Transverse colon (tissue), 4 donors: ENCODE measurements around the gene NUB1. TPM values are rescaled to one million over a fixed set of nuclear protein-coding genes. Genes with fewer than 3 reads are reported as not detected.

Source experiments
- DNase-seq: peaks from one replicate; pipeline ENCODE4 v3.0.0-alpha.2; 2019
- H3K27ac ChIP-seq, 4 donors: fragments of 200-600 bp; sonication (generic); 2 replicates each; pipeline ENCODE4 v1.5.1; 2016 to 2018; ENCODE audit warnings: inconsistent platforms in 4 of 4
- H3K27me3 ChIP-seq: fragments of 200-600 bp; sonication (generic); 2 replicates; pipeline ENCODE4 v1.5.1; 2017; ENCODE audit warnings: inconsistent platforms
- H3K36me3 ChIP-seq, 4 donors: fragments of 200-600 bp; sonication (generic); 2 replicates each; pipeline ENCODE4 v1.5.1; 2017 to 2019; ENCODE audit warnings: inconsistent platforms in 4 of 4
- H3K4me1 ChIP-seq, 4 donors: fragments of 200-600 bp; sonication (generic); 2 replicates each; pipeline ENCODE4 v1.5.1; 2017 to 2020; ENCODE audit warnings: inconsistent platforms in 4 of 4
- H3K4me3 ChIP-seq, 4 donors: fragments of 200-600 bp; sonication (generic); 1 replicate in 1 of 4; 2 replicates in 3 of 4; pipeline versions ENCODE4 v1.5.1 to v1.6.1; 2017 to 2019; ENCODE audit warnings: inconsistent platforms in 4 of 4
- H3K9me3 ChIP-seq, 2 donors: fragments of 200-600 bp; sonication (generic); 2 replicates each; pipeline ENCODE4 v1.5.1; 2017 to 2019; ENCODE audit warnings: inconsistent platforms in 2 of 2
- CTCF ChIP-seq, 5 experiments: fragments of 200-600 bp in 3 of 5; fragments of 450-650 bp in 2 of 5; sonication (generic) in 3 of 5; IDR thresholded peaks; 1 replicate in 2 of 5; 2 replicates in 3 of 5; pipeline ENCODE4 v1.5.1; 2016 to 2017; ENCODE audit warnings: antibody characterized with exemption in 5 of 5, inconsistent platforms in 3 of 5, mild to moderate bottlenecking in 2 of 5, moderate library complexity in 1 of 5
- EP300 ChIP-seq: sonication (generic); formaldehyde crosslinking; IDR thresholded peaks from one replicate; pipeline ENCODE4 v1.6.1; 2017; ENCODE audit warnings: antibody characterized with exemption, low read depth
- POLR2A ChIP-seq: fragments of 450-650 bp; IDR thresholded peaks from one replicate; pipeline ENCODE4 v1.6.1; 2016; ENCODE audit warnings: antibody characterized with exemption, mild to moderate bottlenecking, moderate library complexity
- POLR2AphosphoS5 ChIP-seq, 3 donors: sonication (generic); formaldehyde crosslinking; IDR thresholded peaks; one replicate each; pipeline ENCODE4 v1.6.1; 2016; ENCODE audit warnings: antibody characterized with exemption in 3 of 3
- WGBS, 2 donors: methylation state at CpG; one replicate each; pipeline ENCODE4 v1.1.5; 2018; ENCODE audit warnings: low coverage in 1 of 2; 5-methylcytosine and 5-hydroxymethylcytosine counted together
- in situ Hi-C, 4 donors: fragments of 200-750 bp; cut with MboI; loops; one replicate each; pipeline versions ENCODE4 v1.15.0 to v1.15.1; 2017; ENCODE audit warnings: low sequenced_read_pairs in 3 of 4, low pct_ligation_motif_present in 1 of 4, low pct_unique_long_range_greater_than_20kb in 1 of 4
- intact Hi-C: fragments of 100-400 bp; cut with DNase I; formaldehyde crosslinking; loops from one replicate; pipeline ENCODE4 v1.15.1; 2023; ENCODE audit warnings: low total_unique reads
- total RNA-seq, 4 donors: library from RNA; depleted of rRNA; stranded (reverse); fragments of >200 nt; gene quantifications; one replicate each; pipeline ENCODE4 v1.1.0, GENCODE V29; 2016

The NUB1 gene
- total RNA-seq, 4 donors from 2014 or later = 26.3 to 69.5 (median 56.4) TPM

DNA sequence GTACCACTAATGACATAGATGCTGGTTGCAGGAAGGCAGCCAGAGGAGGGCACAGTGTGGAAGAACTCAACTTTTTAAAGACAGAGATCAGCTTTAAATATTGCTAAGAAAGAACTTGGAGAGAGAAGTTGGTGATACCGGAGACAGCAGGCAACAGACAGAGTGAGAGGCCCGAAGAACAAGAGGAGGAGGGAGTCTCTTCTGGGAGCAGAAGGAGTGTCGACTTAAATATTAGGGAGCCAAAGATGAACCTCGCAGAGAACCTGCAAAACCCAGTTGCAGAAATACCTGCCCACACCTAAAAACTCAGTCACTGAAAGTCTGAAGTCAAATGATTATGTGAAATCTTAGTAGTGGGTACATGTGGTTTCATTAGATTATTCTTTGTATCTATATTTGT, 71.6 kb downstream of the NUB1 start:
- intact Hi-C loops (no loop called here), in situ Hi-C loops (no loop called here)
- peaks cover 10 to 19% (median 17%) of the 10 kb centered on the region in 4 donors for H3K4me1 ChIP-seq
- H3K27ac ChIP-seq = no peak overlapping the region
- no peaks in the 10 kb centered on the region for H3K36me3 ChIP-seq
- WGBS, 2 donors = 84 to 91% methylated on average over 4 of the region's 4 CpGs
- H3K27me3 ChIP-seq = peaks cover 59% of the 10 kb centered on the region
- TF ChIP-seq POLR2AphosphoS5 (IDR thresholded peaks at IDR 0.05) (no peak), POLR2A (no peak), EP300 (no peak), CTCF (IDR thresholded peaks at IDR 0.05) (no peak)
- no peaks in the 10 kb centered on the region for H3K9me3 ChIP-seq
- H3K4me3 ChIP-seq = no peak overlapping the region
- no peak for DNase-seq

DNA sequence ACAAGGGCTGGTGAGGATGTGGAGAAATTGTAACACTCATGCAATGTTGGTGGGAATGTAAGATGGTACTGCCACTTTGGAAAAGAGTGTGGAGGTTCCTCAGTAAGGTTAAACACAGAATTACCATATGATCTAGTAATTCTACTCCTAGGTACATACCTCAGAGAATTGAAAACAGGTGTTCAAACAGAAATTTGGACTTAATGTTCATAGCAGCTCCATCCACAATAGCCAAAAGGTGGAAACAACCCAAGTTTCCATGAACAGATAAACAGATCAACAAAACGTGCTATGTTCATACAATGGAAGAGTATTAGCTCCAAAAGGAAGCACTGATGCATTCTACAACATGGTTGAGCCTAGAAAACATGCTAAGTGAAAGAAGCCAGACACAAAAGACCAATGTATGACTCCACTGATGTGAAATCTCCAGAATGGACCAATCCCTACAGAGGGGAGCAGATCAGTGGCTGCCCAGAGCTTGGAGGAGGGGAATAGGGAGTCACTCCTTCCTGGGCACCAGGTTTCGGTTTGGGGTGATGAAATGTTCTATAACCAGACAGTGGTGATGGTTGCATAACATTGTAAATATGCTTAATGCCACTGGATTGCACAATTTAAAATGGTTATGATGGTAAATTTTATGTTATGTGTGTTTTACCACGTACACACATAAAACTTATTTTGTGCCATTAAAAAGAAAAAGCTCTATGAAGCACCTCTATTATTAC, 73.9 kb downstream of the NUB1 start:
- in situ Hi-C loops (no loop called here), intact Hi-C loops (no loop called here)
- H3K27me3 ChIP-seq = peaks cover 36% of the 10 kb centered on the region
- no peak overlapping the region for H3K27ac ChIP-seq
- no peak for DNase-seq
- WGBS, 2 donors = 6 to 37% methylated on average over 2 to 3 of the region's 3 CpGs
- H3K4me3 ChIP-seq = no peak overlapping the region
- TF ChIP-seq EP300 (no peak), CTCF (IDR thresholded peaks at IDR 0.05) (no peak), POLR2AphosphoS5 (IDR thresholded peaks at IDR 0.05) (no peak)
- peaks cover 0 to 7% of the 10 kb centered on the region in 2 donors for H3K9me3 ChIP-seq
- peaks cover 0 to 1% (median 0%) of the 10 kb centered on the region in 4 donors for H3K4me1 ChIP-seq
- H3K36me3 ChIP-seq = no peaks in the 10 kb centered on the region

GRCh38 chr7:151416112-151416940, 74.7 kb downstream of the NUB1 start:
- Histone ChIP-seq H3K4me3 (no peak overlapping the region), H3K4me1 (no peaks in the 10 kb centered on the region), H3K27me3 (peaks cover 28% of the 10 kb centered on the region), H3K36me3 (no peaks in the 10 kb centered on the region), H3K27ac (no peak overlapping the region), H3K9me3 (peaks cover 0 to 7% of the 10 kb centered on the region in 2 donors)
- TF ChIP-seq POLR2AphosphoS5 (IDR thresholded peaks at IDR 0.05) (no peak), EP300 (no peak), POLR2A (no peak), CTCF (IDR thresholded peaks at IDR 0.05) (no peak)
- 63 to 86% methylated on average over 3 to 10 of the region's 10 CpGs for WGBS, 2 donors
- DNase-seq = no peak
- intact Hi-C loops = no loop called here
- in situ Hi-C loops = no loop called here

DNA sequence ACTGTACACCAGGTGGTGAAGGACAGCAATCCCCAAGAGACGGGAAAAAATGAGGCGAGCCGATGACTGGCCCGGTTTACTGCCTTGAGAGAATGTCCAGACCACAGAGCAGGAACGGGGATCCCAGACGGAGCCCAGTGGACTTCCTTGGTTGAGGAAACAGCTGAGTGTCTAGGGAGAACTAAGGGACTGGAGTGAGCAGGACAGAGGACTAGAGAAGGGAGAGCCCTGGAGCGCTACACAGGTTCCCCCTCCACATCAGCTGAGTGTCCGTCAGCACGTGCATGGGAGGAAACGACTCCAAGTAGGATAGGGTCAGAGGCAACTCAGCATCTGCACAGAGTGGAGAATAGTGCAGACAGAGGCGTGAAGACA, 75.3 kb downstream of the NUB1 start:
- DNase-seq = no peak
- Histone ChIP-seq H3K4me3 (no peak overlapping the region), H3K27me3 (peaks cover 22% of the 10 kb centered on the region), H3K27ac (no peak overlapping the region), H3K36me3 (no peaks in the 10 kb centered on the region), H3K4me1 (no peaks in the 10 kb centered on the region), H3K9me3 (peaks cover 0 to 7% of the 10 kb centered on the region in 2 donors)
- intact Hi-C loops (no loop called here), in situ Hi-C loops (no loop called here)
- no peak for TF ChIP-seq POLR2A
- TF ChIP-seq CTCF (IDR thresholded peaks at IDR 0.05) = no peak
- no peak for TF ChIP-seq EP300
- TF ChIP-seq POLR2AphosphoS5 (IDR thresholded peaks at IDR 0.05) = no peak
- 42 to 65% methylated on average over 11 of the region's 11 CpGs for WGBS, 2 donors
